WERI-Rb-1 (cell line): ENCODE measurements around the gene CDKN2B-AS1.

Experiments
- DNase-seq: peaks from one replicate; pipeline ENCODE4 v3.0.0-alpha.2; 2020
- H3K27ac ChIP-seq: fragments of 250-450 bp; sonication (Bioruptor Pico); 2 replicates; pipeline ENCODE4 v1.5.1; 2020; ENCODE audit warnings: mild to moderate bottlenecking, moderate library complexity
- H3K27me3 ChIP-seq: fragments of 250-450 bp; sonication (Bioruptor Pico); 2 replicates; pipeline ENCODE4 v1.5.1; 2021; ENCODE audit warnings: mild to moderate bottlenecking, low read depth, moderate library complexity; ENCODE audit not compliant: insufficient read depth, severe bottlenecking
- H3K36me3 ChIP-seq: fragments of 250-450 bp; sonication (Bioruptor Pico); 2 replicates; pipeline ENCODE4 v1.5.1; 2020; ENCODE audit warnings: mild to moderate bottlenecking, moderate library complexity
- H3K4me3 ChIP-seq: 2 replicates; pipeline ENCODE4 v1.5.1; 2011; ENCODE audit warnings: low read depth, mild to moderate bottlenecking, control low read depth, low read length
- H3K9me3 ChIP-seq: fragments of 250-450 bp; sonication (Bioruptor Pico); 2 replicates; pipeline ENCODE4 v1.5.1; 2021; ENCODE audit warnings: mild to moderate bottlenecking, moderate library complexity; ENCODE audit not compliant: severe bottlenecking
- TF ChIP-seq, protein P1 (sequence below): IDR thresholded peaks from 2 replicates; pipeline ENCODE4 v1.5.1; 2011; ENCODE audit warnings: low read depth, mild to moderate bottlenecking, control low read depth, inconsistent platforms, low read length

The CDKN2B-AS1 gene

DNA sequence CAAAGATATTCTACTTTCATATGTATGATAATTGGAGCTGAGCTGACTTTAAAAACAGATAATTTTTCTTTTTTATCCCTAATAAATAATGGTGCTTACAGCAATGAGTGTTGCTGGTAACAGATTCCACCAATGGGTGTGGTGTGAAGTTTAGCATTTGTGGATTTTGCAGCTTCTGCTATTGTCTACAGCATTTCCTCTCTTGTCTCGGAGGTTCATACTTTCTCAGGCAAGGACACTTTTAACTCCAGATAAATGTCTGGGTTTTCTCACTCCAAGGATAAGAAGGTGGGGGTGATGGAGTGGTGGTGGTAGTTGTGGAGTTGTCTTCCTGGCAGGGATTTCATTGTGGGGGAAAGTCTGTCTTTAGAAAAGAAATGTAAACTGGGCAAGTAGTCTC is 134.5 kb downstream of the CDKN2B-AS1 start:
- no peaks in the 10 kb centered on the region for H3K27me3 ChIP-seq
- TF ChIP-seq, protein P1, sequence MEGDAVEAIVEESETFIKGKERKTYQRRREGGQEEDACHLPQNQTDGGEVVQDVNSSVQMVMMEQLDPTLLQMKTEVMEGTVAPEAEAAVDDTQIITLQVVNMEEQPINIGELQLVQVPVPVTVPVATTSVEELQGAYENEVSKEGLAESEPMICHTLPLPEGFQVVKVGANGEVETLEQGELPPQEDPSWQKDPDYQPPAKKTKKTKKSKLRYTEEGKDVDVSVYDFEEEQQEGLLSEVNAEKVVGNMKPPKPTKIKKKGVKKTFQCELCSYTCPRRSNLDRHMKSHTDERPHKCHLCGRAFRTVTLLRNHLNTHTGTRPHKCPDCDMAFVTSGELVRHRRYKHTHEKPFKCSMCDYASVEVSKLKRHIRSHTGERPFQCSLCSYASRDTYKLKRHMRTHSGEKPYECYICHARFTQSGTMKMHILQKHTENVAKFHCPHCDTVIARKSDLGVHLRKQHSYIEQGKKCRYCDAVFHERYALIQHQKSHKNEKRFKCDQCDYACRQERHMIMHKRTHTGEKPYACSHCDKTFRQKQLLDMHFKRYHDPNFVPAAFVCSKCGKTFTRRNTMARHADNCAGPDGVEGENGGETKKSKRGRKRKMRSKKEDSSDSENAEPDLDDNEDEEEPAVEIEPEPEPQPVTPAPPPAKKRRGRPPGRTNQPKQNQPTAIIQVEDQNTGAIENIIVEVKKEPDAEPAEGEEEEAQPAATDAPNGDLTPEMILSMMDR, result no peak
- H3K36me3 ChIP-seq, result no peaks in the 10 kb centered on the region
- H3K27ac ChIP-seq, result no peak overlapping the region
- H3K9me3 ChIP-seq, result no peaks in the 10 kb centered on the region
- DNase-seq, result no peak
- H3K4me3 ChIP-seq, result no peak overlapping the region

GRCh38 chr9:22129633-22130032 is 135.0 kb downstream of the CDKN2B-AS1 start:
- DNase-seq, result no peak
- TF ChIP-seq, protein P1, result no peak
- H3K36me3 ChIP-seq, result no peaks in the 10 kb centered on the region
- H3K27me3 ChIP-seq, result no peaks in the 10 kb centered on the region
- no peak overlapping the region for H3K27ac ChIP-seq
- no peaks in the 10 kb centered on the region for H3K9me3 ChIP-seq
- H3K4me3 ChIP-seq, result no peak overlapping the region

DNA sequence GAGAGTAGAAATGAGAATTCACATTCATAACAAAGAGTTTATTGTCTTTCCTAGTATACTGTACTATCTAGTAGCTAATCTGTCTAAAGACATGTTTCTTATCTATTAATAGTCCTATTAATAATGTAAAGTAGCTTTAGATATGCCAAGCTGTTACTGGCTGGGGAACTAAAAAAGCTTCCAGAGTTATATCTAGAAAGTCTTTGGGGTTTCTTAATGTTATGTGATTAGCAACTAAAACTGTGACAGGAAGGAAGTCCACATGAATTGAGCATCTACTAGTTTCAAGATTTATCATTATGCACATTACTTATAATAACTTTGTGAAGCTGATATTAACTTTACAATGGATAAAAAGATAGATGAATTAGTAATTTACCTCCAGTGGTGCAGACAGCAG is 137.2 kb downstream of the CDKN2B-AS1 start:
- Histone ChIP-seq H3K36me3 (no peaks in the 10 kb centered on the region), H3K4me3 (no peak overlapping the region), H3K9me3 (no peaks in the 10 kb centered on the region), H3K27ac (no peak overlapping the region), H3K27me3 (no peaks in the 10 kb centered on the region)
- DNase-seq, result no peak
- TF ChIP-seq, protein P1, result no peak

DNA sequence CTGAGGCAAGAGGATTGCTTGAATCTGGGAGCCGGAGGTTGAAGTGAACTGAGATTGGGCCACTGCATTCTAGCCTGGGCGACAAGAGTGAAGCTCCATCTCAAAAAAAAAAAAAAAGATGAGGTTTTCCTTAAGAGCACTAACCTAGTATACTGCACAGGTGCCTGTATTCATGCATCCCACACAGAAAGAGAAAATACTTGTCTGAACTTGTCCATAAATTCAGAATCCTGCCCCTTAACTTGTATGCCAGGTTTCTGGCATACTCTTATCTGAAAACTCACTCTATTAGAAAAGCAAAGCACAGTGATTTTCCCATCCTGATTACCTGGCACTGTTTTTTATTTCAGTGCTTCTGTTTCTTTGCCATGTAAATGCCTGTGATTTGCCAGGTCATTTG is 139.8 kb downstream of the CDKN2B-AS1 start:
- TF ChIP-seq, protein P1, result no peak
- H3K4me3 ChIP-seq, result no peak overlapping the region
- no peak overlapping the region; the same call in 1 of the 2 replicates for H3K27ac ChIP-seq
- H3K9me3 ChIP-seq, result no peaks in the 10 kb centered on the region
- H3K27me3 ChIP-seq, result no peaks in the 10 kb centered on the region
- H3K36me3 ChIP-seq, result no peaks in the 10 kb centered on the region
- DNase-seq, result no peak

DNA sequence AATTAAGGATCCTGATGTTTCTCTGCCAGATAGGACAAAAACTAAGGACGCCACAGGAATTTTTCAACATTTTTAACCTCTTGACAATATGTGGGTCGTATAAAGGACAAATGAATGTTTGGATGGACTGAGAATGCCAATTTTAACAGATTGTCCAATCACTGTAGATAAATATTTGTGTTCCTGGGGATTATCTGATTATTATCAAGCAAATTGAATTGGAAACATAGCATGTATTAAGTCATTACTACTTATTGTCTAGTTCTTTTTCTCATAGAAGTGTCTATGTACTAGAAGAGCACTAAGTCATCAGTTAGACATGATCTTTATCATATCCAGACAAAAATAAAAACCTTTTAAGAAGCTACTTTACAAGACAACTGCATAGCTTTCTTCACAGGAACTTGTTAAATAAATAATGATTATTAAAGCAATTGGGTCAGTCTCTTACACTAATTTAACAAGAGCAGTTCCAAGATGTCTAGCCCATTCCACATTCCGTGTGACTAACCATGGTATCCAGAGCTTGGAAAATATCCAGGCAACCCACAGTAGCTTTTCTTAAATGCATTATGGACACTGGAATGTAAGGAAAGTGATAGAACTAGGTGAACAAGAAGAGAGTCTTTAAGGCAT is 142.0 kb downstream of the CDKN2B-AS1 start:
- Histone ChIP-seq H3K27me3 (no peaks in the 10 kb centered on the region), H3K36me3 (no peaks in the 10 kb centered on the region), H3K27ac (no peak overlapping the region), H3K9me3 (no peaks in the 10 kb centered on the region), H3K4me3 (no peak overlapping the region)
- no peak for DNase-seq
- TF ChIP-seq, protein P1, result no peak

GRCh38 chr9:22138956-22139660 is 144.5 kb downstream of the CDKN2B-AS1 start:
- no peak for DNase-seq
- Histone ChIP-seq H3K27me3 (no peaks in the 10 kb centered on the region), H3K27ac (no peak overlapping the region), H3K9me3 (no peaks in the 10 kb centered on the region), H3K36me3 (no peaks in the 10 kb centered on the region), H3K4me3 (no peak overlapping the region)
- TF ChIP-seq, protein P1, result no peak
